Hematopoietic multipotent progenitor cell (in vitro differentiated cells): Measurements from ENCODE around the gene NPB. TPM values are rescaled to one million over a fixed set of nuclear protein-coding genes. Genes with fewer than 3 reads are reported as not detected.

Experiments used
- DNase-seq, 3 donors: peaks; one replicate each; pipeline ENCODE4 v3.0.0-alpha.2; 2011 to 2015; ENCODE audit warnings: low read depth in 2 of 3, low spot score in 2 of 3
- total RNA-seq: library from RNA; depleted of rRNA; stranded (reverse); fragments of >200 nt; gene quantifications from one replicate; pipeline ENCODE4 v1.2.3, GENCODE V29; 2012

The NPB gene
- total RNA-seq, 1 donor: 0.54 TPM

DNA sequence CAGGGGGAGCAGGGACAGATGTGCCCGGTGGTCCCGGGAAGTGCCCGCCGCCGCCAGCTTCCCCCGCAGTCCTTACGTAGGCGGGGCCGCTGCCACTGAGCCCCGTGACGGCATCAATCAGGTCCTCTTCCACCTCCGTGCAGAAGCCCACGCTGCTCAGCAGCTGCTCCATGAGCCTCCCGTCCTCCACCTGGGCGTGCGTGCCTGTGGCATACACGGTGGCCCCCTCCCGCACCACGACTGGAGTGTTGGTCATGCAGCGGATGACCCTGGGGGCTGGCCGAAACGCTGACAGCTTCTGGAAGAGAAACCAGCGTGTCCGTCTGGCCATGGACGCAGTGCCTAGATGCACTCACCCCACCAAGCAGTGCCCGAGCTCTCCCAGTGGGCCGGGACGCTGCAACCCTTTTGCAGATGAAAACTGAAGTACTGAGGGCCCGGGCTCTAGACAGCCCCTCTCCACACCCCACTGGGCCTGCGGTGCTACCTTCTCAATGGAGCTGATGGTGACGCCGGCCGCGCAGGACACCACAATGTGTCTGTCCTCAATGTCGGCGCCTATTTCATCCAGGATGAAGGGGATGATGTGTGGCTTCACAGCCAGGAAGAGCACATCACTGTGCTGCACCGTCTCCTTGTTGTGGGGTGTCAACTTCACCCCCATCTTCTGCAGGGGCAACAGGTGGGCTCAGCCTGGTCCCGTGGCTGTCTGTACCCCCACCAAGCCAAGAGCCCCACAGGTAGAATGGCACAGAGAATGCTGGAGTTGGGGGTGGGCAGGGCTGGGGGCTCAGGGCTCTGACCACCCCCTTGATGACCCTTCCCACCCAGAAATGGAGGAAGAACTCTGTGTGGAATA, 33.0 kb downstream of the NPB start:
- no peak for DNase-seq

DNA sequence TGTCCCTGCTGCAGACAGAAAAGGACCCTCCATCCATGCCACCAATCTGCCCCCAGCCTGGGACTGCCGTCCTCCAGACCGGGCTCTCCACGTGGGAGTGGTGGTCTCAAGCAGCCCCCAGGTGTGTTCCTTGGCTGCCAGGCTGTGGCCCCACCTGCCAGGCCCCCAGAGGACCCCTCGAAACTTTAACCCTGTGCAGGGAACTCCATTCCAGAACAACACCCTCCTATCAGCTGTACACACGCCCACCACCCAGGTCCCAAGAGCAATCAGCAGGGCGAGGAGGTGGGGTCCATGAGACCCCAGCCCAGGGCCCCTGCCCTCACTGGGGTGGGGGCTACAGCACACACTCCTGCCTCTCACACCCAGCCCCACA, 33.7 kb downstream of the NPB start:
- DNase-seq: no peak

DNA sequence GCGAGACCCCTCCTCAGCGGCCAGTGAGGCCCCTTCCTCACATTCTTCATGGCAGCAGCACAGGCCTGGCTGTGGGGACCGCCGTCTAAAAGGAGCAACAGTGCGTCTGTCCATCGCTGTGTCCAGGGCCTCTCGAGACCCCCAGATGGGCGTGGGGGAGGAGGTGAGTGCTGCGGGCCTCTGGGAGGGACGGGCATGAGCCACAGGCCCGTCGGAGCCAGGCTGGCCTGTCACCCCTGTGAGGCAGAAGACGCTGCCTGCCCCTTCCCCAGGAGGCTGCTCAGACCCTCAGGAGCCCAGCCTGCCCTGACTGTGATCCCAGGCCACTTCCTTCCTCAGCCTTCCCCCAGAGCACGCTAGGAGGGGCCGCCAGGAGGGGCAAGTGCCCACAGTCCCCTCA, 37.2 kb downstream of the NPB start:
- DNase-seq: no peak

DNA sequence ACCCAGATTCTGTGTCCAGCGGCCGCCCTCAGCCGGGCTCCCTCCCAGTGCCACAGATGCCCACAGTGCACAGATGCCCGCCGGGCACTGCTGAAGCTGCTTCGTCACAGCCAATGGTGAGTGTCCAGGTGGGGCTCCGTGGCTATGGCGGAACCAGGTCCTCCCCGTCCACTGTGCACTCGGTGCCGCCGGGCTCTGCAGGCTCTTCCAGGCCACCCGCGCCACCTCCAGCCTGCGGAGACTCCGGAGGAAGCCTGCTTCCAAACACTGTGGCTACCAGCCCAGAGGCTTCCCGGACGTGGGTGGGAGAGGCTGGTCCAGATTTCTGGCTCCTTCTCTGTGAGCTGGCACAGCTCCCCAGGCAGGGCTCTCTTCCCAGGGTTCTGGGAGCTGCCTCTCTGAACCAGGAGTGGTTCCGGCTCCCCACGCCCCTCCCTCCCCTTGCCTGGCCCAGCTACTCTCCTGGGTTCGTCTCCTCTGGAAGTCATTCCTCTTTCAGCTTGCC, 37.9 kb downstream of the NPB start:
- DNase-seq: no peak

DNA sequence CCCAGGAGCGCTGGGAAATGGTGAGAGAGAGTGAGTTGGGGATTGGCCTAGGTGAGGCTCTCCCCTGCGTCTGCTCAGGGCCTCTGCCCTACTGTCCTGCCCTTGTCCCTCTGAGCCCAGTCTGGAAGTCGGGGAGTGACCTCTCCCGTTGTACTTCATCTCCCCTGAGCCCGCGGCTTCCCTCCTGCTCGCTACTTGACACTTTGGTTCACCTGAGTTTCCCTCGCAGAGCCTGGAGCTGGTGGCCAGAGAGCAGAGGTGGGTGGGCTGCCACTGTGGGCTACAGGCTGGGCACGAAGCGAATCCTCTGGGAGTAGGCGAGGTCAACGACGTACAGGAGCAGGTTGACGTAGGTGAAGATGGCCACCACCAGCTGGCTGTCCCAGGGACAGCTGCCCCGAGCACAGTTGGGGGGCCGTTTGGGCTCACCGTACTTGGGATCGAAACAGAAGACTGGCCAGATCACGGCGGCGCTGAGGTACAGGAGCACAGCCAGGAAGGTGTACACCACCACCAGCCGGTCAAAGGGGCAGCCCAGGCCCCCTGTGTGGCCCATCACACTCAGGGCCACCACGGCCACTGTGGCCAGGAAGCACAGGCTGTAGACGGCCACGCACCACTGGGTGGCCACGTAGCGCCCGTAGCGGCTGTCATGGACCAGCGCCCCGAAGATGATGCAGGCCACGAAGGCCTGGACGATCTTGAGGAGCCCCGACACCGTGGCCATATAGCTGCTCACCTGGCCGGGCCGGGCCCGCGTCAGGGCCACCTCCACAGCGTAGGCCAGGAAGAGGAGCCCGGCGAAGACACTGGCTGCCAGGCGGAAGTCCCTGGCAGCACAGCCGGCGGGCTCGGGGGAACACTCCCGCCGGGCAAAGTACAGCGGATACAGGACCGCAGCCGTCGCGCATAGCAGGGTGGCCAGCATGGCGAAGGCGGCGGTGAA, 38.8 kb downstream of the NPB start:
- DNase-seq: no peak

DNA sequence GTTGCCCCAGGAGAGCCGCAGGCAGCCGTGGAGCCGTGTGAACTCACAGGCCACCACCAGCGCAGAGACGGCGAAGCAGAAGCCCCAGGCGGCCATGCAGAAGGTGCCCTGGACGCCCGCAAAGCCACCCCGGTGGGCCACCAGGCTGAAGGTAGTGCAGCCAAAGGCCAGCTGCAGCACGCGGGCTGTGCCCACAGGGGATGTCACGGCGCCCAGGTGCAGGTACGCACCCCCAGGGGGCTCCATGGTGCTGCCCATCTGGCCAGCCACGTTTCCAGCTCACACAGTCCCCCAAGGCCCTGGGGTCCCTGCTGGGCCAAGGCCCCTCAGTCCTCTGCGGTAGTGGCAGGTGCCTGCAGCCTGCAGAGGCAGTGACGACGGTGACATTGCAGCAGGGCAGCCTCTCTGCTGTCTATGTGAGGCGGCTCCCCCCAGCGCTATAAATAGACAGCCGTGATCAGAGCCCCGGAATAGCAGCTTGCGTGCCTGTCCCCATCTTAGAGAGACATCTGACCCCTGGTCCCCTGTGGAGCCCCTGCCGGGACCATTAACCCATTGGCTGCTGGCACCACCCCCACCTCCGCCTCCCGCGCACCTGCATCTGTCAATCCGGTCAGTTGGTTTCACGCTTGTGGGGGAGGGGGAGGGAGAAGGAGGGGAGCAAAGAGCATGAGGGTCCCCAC, 39.6 kb downstream of the NPB start:
- DNase-seq: peak in 1 of 3 donors; percentile 27

DNA sequence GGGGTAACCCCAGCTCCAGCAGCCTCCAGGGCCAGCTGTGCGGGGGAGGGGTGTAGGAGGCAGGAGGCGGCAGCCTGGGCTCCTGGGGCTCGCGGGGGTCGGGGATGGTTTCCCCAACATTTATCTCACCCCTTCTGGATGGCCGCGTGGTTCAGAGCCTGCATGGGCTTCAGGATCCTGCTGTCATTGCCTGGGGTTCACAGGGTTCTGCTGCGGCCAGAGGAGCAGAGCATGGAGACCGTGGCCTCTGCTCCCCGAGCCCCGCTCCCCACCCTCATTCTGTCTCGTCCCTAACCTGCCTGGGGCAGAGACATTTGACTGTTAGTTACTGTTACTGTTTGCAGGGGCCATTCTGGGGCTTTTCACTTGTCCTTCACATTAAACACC, 40.1 kb downstream of the NPB start:
- DNase-seq: no peak

DNA sequence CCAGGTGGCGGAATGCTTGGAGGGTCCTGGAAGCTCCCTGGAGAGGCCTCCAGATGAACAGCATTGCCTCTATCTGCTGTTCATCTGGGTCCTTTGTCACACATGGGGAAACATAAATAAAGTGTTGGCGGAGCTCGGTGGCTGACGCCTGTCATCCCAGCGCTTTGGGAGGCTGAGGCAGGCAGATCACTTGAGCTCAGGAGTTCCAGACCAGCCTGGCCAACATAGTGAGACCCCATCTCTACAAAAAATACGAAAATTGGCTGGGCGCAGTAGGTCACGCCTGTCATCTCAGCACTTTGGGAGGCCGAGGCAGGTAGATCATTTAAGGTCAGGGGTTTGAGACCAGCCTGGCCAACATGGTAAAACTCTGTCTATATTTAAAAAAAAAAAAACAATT, 42.8 kb downstream of the NPB start:
- no peak for DNase-seq

DNA sequence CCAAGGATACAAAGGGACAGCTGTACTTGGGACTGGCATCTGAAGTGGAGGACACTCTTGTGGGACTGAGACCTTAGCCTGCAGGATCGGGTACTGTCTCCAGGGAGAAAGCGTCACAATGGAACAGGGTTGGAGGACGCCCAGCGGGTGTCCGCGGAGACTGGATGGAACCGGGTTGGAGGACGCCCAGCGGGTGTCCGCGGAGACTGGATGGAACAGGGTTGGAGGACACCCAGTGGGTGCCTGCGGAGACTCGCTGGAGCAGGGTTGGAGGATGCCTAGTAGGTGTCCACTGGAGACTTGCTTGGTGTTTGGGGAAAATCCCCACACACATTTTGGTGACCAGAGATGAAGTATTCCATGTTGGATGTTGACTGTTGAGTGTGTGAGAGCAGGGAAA, 45.2 kb downstream of the NPB start, which contains the start of gene MYADML2:
Gene MYADML2 (minus strand): TSS at position 45 of the 400 bp plus-strand sequence. CDS start 5,492 bp downstream, outside the sequence.
- DNase-seq: no peak

DNA sequence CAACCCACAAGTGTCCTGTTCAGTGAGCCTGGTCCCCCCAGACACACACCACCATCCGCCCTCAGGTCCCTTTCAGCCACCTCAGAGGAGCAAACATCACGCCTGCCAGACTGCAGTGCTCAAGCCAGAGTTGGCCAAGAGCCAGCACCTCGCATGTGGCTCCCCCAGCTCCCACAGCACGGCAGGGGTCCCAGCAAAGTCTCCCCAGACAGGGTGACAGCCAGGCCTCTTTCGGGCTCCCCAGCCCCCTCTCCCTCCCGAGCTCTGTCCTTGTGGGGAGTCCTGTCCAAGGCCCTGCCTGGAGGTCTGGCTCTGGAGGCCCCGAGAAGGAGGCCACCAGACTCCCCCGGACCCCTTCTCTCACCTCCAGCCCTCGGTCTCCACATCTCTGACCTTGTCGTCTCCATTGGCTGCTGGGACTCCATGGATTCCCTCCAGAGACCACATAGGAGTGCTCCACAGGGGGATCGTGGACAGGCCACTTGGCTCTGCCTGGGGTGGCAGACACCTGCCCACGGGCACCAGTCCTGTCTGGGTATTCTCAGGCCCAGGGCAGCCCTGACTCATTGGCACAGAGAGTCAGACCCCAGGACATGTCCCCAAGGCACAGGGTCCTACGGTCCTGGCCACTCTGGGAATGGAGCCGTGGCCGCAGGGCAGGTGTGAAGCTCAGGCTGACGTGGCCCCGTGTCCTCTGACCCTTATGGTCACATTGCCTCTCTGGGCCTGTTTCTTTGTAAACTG, 46.8 kb downstream of the NPB start:
- DNase-seq: no peak

DNA sequence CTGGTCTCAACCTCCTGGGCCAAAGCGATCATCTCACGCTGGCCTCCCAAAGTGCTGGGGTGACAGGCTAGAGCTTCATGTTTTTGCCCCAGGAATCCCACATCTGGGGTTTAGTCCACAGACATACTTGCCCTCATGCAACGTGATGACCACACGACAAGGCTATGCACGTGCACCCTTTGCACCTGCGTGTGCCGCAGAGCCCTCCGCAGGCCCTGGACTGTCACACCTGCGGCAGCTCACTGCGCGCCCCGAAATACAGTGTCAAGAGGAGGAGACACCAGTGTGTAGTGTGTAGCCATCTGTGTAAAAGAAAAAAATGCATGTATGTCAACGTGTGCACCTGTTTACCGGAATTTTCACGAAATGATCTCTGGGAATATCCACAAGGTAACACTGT, 48.5 kb downstream of the NPB start:
- no peak for DNase-seq

DNA sequence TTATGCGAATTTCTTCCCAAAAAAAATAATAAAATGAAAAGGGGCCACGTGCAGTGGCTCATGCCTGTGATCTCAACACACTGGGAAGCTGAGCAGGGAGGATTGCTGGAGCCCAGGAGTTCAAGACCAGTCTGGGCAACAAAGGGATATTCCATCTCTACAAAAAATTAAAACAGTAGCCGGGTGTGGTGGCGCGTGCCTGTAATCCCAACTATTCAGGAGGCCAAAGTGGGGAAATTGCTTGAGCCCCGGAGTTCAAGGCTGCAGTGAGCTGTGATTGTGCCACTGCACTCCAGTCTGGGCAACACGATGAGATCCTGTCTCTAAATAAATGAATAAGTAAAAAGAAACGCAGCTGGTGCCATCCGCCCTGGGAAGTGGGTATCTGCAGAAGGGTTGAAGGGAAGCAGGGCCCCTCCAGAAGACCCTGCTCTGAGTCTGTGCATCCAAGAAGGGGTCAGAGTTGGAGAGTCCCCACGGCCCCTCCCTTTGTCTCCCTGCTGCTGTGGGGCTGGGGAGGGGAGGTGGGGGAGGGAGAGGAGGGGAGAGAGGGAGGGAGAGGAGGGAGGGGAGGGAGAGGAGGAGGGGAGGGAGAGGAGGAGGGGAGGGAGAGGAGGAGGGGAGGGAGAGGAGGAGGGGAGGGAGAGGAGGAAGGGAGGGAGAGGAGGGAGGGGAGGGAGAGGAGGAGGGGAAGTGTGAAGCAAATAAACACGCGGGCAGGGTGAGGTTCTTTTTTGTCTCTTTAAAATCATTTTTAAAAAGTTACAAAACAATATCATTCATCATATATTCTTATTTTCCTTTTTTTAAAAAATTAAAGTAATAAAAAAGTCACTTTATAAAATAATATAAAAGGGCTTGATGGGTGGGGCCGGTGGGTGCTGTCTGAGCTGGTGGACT, 50.0 kb downstream of the NPB start:
- no peak for DNase-seq

Other genes starting within 250 kb of the NPB start
- gene PDE6G, start 245.7 kb upstream of the NPB start, total RNA-seq: 14.8 TPM
- gene OXLD1, start 235.6 kb upstream of the NPB start, total RNA-seq: 80.0 TPM
- gene CCDC137, start 235.5 kb upstream of the NPB start, total RNA-seq: 8.3 TPM
- 27.5 TPM for gene ARL16, start 218.4 kb upstream of the NPB start, total RNA-seq
- gene HGS, start 218.2 kb upstream of the NPB start, total RNA-seq: 82.9 TPM
- 11.6 TPM for gene MRPL12, start 198.9 kb upstream of the NPB start, total RNA-seq
- gene SLC25A10, start 190.0 kb upstream of the NPB start, total RNA-seq: 11.6 TPM
- not detected for gene GCGR, start 98.1 kb upstream of the NPB start, total RNA-seq
- gene MCRIP1, start 68.9 kb upstream of the NPB start, total RNA-seq: 65.2 TPM
- 1.3 TPM for gene PPP1R27, start 67.2 kb upstream of the NPB start, total RNA-seq
- gene P4HB, start 41.7 kb upstream of the NPB start, total RNA-seq: 277 TPM
- gene ARHGDIA, start 30.9 kb upstream of the NPB start, total RNA-seq: 206 TPM
- gene ALYREF, start 10.7 kb upstream of the NPB start, total RNA-seq: 145 TPM
- 131 TPM for gene ANAPC11, start 10.5 kb upstream of the NPB start, total RNA-seq
- 43.9 TPM for gene PCYT2, start 9.2 kb downstream of the NPB start, total RNA-seq
- 31.2 TPM for gene SIRT7, start 15.9 kb downstream of the NPB start, total RNA-seq
- gene MAFG, start 25.5 kb downstream of the NPB start, total RNA-seq: 29.6 TPM
- 26.4 TPM for gene PYCR1, start 35.1 kb downstream of the NPB start, total RNA-seq
- not detected for gene MYADML2, start 45.0 kb downstream of the NPB start, total RNA-seq
- 0.27 TPM for gene NOTUM, start 58.9 kb downstream of the NPB start, total RNA-seq
- 28.0 TPM for gene ASPSCR1, start 75.4 kb downstream of the NPB start, total RNA-seq
- 32.3 TPM for gene CENPX, start 120.6 kb downstream of the NPB start, total RNA-seq
- 16.4 TPM for gene LRRC45, start 121.1 kb downstream of the NPB start, total RNA-seq
- gene RAC3, start 129.4 kb downstream of the NPB start, total RNA-seq: 18.9 TPM
- 57.9 TPM for gene DCXR, start 135.5 kb downstream of the NPB start, total RNA-seq
- gene RFNG, start 149.6 kb downstream of the NPB start, total RNA-seq: 37.2 TPM
- 138 TPM for gene GPS1, start 149.7 kb downstream of the NPB start, total RNA-seq
- gene DUS1L, start 163.6 kb downstream of the NPB start, total RNA-seq: 98.0 TPM
- gene FASN, start 196.0 kb downstream of the NPB start, total RNA-seq: 80.8 TPM